Uterus (tissue), 2 donors: ENCODE measurements around the gene CLOCK.

Source experiments
- CTCF ChIP-seq, 4 experiments: fragments of 200-600 bp in 2 of 4; fragments of 450-650 bp in 2 of 4; sonication (generic) in 2 of 4; IDR thresholded peaks; one replicate each; pipeline ENCODE4 v1.5.1; 2016 to 2019; ENCODE audit warnings: antibody characterized with exemption in 4 of 4, mild to moderate bottlenecking in 2 of 4, moderate library complexity in 1 of 4
- POLR2A ChIP-seq, 2 donors: fragments of 450-650 bp; IDR thresholded peaks; one replicate each; pipeline ENCODE4 v1.6.1; 2016; ENCODE audit warnings: antibody characterized with exemption in 2 of 2, mild to moderate bottlenecking in 1 of 2, moderate library complexity in 1 of 2

GRCh38 chr4:55411621-55412020 lies 135.1 kb downstream of the CLOCK start:
- TF ChIP-seq POLR2A (IDR thresholded peaks at IDR 0.05) (no peak), CTCF (IDR thresholded peaks at IDR 0.05) (no peak)
